ENCODE data around the gene LGALS9.
A peak's percentile ranks its signal among the peaks of the same experiment; 100 is the strongest.

LGALS9 gene

DNA sequence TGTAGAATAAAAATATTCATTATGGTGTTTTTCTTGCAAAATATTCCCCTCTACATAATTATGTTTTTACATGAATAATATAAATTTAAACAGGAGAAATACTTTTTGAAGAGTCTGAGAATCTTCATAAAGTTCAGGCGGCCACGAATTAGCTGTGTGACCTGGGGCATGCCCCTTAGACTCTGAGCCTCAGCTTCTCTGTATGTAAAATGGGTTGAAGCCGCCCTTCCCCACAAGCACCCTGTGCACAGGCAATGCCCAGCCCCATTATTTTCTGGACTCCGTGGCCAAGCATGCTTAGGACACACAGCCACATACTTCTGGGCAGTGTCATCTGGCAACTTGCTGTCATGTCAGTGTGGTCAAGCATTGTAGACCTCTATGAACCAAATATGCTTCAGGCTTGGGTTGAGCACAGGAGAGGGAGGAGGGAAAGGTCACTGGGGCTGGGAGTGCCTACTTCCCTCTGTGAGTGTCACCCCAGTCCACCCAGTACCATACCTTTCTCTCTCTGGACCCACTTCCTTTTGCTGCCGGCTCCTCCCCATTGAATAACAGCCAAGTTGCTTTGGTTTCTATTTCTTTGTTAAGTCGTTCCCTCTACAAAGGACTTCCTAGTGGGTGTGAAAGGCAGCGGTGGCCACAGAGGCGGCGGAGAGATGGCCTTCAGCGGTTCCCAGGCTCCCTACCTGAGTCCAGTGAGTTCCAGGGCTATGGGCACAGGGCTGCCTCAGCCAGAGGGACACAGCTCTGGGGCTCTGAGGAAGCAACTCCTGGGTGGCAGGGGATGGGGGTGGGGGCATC is at the start of gene LGALS9:
TSS of gene LGALS9 (plus strand) at position 582 of the 804 bp plus-strand sequence. CDS start at position 660, 78 bp downstream.
- in situ Hi-C loops (cut with HindIII; ENCODE audit: low pct_unique_long_range_greater_than_20kb, low sequenced_read_pairs) = no loop called here
- peak in 1 of 2 experiments; percentile 44 for DNase-seq (ENCODE audit: low read depth in 1 of 2, low spot score in 1 of 2)
- no peak for TF ChIP-seq JUND (IDR thresholded peaks at IDR 0.05; ENCODE audit: low read depth)

DNA sequence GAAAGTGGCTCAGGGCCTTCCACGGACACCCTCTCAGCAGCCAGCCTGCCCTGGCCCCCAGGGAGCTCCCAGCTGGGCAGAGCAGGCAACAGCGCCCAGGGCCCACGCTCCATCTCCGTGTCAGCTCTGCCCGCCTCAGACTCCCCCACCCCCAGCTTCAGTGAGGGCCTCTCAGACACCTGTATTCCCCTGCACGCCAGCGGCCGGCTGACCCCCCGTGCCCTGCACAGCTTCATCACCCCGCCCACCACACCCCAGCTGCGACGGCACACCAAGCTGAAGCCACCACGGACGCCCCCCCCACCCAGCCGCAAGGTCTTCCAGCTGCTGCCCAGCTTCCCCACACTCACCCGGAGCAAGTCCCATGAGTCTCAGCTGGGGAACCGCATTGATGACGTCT is 48.3 kb upstream of the LGALS9 start:
- in situ Hi-C loops (cut with HindIII; ENCODE audit: low pct_unique_long_range_greater_than_20kb, low sequenced_read_pairs) = no loop called here
- TF ChIP-seq JUND (IDR thresholded peaks at IDR 0.05; ENCODE audit: low read depth) = no peak
- DNase-seq (ENCODE audit: low read depth in 1 of 2, low spot score in 1 of 2) = no peak

DNA sequence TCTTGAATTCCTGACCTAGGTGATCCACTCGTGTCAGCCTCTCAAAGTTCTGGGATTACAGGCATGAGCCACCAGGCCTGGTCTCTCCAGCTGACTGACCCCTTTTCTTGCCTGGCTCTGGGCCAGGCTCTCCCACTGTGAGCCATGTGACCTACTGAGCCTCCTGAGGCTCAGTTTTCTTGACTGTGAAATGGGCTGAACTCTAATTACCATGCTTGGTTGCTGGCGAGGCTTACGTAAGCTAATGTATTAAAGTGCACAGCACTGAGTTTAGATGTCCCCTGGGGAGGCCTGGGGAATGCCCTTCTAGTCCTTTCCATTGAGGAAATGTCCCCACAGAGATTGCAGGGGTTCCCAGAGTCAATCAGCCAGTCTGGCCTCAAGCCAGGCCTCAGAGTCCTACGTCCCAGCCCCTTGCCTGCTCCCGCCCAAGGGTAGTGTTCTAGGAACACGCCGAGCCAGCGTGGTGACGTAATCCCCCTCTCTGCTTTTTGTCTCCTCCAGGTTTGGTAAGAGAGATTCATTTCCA is 45.8 kb upstream of the LGALS9 start:
- TF ChIP-seq JUND (IDR thresholded peaks at IDR 0.05; ENCODE audit: low read depth) = no peak
- in situ Hi-C loops (cut with HindIII; ENCODE audit: low pct_unique_long_range_greater_than_20kb, low sequenced_read_pairs) = no loop called here
- no peak for DNase-seq (ENCODE audit: low read depth in 1 of 2, low spot score in 1 of 2)

DNA sequence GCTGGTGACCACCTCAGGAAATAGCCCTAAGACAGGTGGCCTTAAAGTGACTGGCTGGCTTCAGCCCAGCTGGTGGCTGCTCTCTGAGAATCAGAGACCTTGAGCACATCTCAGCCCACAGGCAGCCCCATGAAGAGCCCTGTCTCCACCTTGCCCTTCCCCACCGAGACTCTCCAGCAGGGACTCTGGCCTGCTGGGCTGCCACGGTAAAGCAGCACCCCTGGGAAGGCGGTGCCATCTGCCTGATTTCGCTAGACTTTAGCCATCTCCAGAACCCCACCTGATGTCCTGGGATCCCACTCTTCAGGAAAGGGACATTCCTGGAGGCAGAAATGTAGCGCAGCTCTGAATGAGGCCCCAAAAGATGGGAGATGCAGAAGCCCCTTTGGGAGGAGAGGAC is 45.2 kb upstream of the LGALS9 start:
- no peak for DNase-seq (ENCODE audit: low read depth in 1 of 2, low spot score in 1 of 2)
- TF ChIP-seq JUND (IDR thresholded peaks at IDR 0.05; ENCODE audit: low read depth) = no peak
- in situ Hi-C loops (cut with HindIII; ENCODE audit: low pct_unique_long_range_greater_than_20kb, low sequenced_read_pairs) = no loop called here

DNA sequence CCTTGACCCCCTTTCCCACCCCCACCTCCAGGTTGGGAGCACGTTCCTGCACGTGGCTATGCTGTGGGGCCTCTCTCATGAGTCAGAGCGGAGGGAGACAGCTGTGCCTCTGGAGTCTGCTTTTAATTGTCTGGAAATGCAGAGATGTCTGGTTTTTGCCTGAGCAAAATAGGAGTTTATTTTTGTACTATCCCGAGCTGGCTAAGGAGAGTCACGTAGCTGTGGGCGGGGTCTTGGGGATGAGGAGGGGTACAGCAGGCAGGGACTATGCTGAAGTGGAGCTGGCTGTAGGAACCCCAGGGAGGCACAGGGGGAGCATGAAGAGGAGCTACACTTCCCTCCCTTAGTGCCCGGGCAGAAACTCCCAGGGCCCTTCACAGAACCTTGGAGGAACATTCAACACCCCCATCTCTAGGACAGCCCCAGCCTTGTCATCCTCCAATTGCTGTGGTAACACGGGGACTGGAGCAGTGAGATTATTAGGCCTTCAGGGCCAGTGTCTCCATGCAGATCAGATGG is 44.7 kb upstream of the LGALS9 start:
- no peak for TF ChIP-seq JUND (IDR thresholded peaks at IDR 0.05; ENCODE audit: low read depth)
- in situ Hi-C loops (cut with HindIII; ENCODE audit: low pct_unique_long_range_greater_than_20kb, low sequenced_read_pairs) = no loop called here
- no peak for DNase-seq (ENCODE audit: low read depth in 1 of 2, low spot score in 1 of 2)

- DNase-seq (ENCODE audit: low read depth in 1 of 2, low spot score in 1 of 2) = no peak
- no peak for TF ChIP-seq JUND (IDR thresholded peaks at IDR 0.05; ENCODE audit: low read depth)
- in situ Hi-C loops (cut with HindIII; ENCODE audit: low pct_unique_long_range_greater_than_20kb, low sequenced_read_pairs) = no loop called here
These were observed 42.6 kb upstream of the LGALS9 start for GRCh38 chr17:27588354-27588753.

GRCh38 chr17:27590864-27591263 is 40.1 kb upstream of the LGALS9 start:
- no peak for TF ChIP-seq JUND (IDR thresholded peaks at IDR 0.05; ENCODE audit: low read depth)
- in situ Hi-C loops (cut with HindIII; ENCODE audit: low pct_unique_long_range_greater_than_20kb, low sequenced_read_pairs) = no loop called here
- no peak for DNase-seq (ENCODE audit: low read depth in 1 of 2, low spot score in 1 of 2)

GRCh38 chr17:27591986-27592385 is 39.0 kb upstream of the LGALS9 start:
- no peak for TF ChIP-seq JUND (IDR thresholded peaks at IDR 0.05; ENCODE audit: low read depth)
- no peak for DNase-seq (ENCODE audit: low read depth in 1 of 2, low spot score in 1 of 2)
- in situ Hi-C loops (cut with HindIII; ENCODE audit: low pct_unique_long_range_greater_than_20kb, low sequenced_read_pairs) = no loop called here

- no peak for TF ChIP-seq JUND (IDR thresholded peaks at IDR 0.05; ENCODE audit: low read depth)
- DNase-seq (ENCODE audit: low read depth in 1 of 2, low spot score in 1 of 2) = peak in 1 of 2 experiments; percentile 35
- in situ Hi-C loops (cut with HindIII; ENCODE audit: low pct_unique_long_range_greater_than_20kb, low sequenced_read_pairs) = no loop called here
These were observed 37.6 kb upstream of the LGALS9 start for GRCh38 chr17:27593232-27593856.

DNA sequence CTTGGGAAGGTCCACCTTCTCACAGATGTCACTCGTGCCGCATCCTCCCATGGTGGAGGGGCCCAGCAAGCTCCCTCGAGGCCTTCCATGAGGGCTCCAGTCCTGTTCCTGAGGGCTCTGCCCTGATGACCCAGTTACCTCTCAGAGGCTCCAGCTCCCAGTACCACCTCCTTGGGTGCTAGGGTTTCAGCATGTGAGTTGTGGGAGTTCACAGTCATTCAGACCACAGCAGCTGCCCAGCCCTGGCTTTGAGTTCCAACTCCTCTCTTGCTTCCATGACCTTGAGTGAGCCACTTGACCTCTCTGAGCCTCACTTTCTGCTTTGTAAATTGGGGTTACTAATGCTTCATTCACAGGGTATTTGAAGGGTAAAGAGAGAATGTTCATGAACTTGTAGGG is 37.1 kb upstream of the LGALS9 start:
- in situ Hi-C loops (cut with HindIII; ENCODE audit: low pct_unique_long_range_greater_than_20kb, low sequenced_read_pairs) = no loop called here
- TF ChIP-seq JUND (IDR thresholded peaks at IDR 0.05; ENCODE audit: low read depth) = no peak
- no peak for DNase-seq (ENCODE audit: low read depth in 1 of 2, low spot score in 1 of 2)

DNA sequence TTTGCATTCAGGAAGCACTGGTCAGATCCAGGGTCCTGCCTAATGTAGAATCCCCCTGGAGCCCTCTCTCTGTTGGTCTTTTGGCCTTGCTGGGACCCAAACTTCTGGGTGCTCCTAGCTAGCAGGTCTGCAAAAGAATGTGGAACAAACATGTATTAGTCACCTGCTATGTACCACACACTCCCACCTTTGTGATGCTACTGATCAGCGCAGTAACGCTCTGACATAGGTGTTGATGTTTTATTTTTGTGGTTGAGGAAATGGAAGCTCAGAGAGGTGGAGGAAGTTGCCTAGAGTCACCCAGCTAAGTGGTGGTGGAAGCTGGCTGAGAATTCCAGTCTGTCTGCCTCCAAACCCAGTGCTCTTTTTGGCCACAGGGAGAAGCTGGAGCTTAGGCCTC is 35.8 kb upstream of the LGALS9 start:
- TF ChIP-seq JUND (IDR thresholded peaks at IDR 0.05; ENCODE audit: low read depth) = no peak
- no peak for DNase-seq (ENCODE audit: low read depth in 1 of 2, low spot score in 1 of 2)
- in situ Hi-C loops (cut with HindIII; ENCODE audit: low pct_unique_long_range_greater_than_20kb, low sequenced_read_pairs) = no loop called here

DNA sequence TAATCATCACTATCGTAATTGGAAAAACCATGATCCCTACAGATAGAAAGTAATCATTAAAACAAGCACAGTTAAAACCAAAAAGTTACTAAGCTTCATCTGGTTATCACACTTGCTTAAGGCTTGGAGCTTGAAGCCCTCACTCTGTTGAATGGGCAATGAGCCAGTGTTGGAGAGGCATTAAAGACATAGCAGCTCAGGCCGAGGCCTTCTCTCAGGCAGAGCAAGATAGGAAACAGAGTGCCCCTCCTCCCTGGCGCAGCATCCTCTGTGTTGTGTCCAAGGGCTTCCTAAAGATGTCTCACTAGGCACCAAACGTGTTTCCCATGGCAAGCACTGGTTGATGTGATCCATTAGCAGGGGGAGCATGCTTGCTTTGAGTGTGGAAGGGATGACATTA is 34.9 kb upstream of the LGALS9 start:
- in situ Hi-C loops (cut with HindIII; ENCODE audit: low pct_unique_long_range_greater_than_20kb, low sequenced_read_pairs) = no loop called here
- DNase-seq (ENCODE audit: low read depth in 1 of 2, low spot score in 1 of 2) = no peak
- no peak for TF ChIP-seq JUND (IDR thresholded peaks at IDR 0.05; ENCODE audit: low read depth)

GRCh38 chr17:27596566-27597187 is 34.3 kb upstream of the LGALS9 start:
- no peak for TF ChIP-seq JUND (IDR thresholded peaks at IDR 0.05; ENCODE audit: low read depth)
- in situ Hi-C loops (cut with HindIII; ENCODE audit: low pct_unique_long_range_greater_than_20kb, low sequenced_read_pairs) = no loop called here
- DNase-seq (ENCODE audit: low read depth in 1 of 2, low spot score in 1 of 2) = no peak

All from T47D (cell line).